Smooth muscle cell of the brain vasculature (primary cell): ENCODE data around the gene EPM2AIP1.
"Not testable (repeated sequence)": the region's sequence is repeated elsewhere in the genome, so short reads cannot be mapped to it uniquely, and the experiment has no call there.

Source experiments
- DNase-seq: peaks from one replicate; pipeline ENCODE4 v3.0.0-alpha.2; 2012; ENCODE audit warnings: low read depth, low spot score

The EPM2AIP1 gene

DNA sequence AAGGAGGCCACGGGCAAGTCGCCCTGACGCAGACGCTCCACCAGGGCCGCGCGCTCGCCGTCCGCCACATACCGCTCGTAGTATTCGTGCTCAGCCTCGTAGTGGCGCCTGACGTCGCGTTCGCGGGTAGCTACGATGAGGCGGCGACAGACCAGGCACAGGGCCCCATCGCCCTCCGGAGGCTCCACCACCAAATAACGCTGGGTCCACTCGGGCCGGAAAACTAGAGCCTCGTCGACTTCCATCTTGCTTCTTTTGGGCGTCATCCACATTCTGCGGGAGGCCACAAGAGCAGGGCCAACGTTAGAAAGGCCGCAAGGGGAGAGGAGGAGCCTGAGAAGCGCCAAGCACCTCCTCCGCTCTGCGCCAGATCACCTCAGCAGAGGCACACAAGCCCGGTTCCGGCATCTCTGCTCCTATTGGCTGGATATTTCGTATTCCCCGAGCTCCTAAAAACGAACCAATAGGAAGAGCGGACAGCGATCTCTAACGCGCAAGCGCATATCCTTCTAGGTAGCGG, at the start of gene EPM2AIP1:
TSS of gene EPM2AIP1 (minus strand) at position 326 of the 520 bp plus-strand sequence. CDS start at position 272, 54 bp downstream.
- no peak for DNase-seq

DNA sequence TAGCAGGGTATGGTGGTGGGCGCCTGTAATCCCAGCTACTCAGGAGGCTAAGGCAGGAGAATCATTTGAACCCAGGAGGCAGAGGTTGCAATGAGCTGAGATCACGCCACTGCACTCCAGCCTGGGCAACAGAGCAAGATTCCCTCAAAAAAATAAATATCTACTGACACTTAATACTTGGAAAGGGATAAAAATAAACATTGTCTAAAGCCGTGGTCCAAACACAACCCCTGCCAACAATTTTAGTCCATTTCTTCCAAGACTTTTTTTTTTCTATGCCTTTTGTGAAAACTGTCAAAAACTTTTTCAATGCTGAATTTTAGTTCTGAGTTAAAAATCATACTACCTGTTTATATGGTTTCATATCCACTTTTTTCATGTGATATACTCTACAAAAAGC, 49.8 kb upstream of the EPM2AIP1 start:
- not testable (repeated sequence) for DNase-seq

DNA sequence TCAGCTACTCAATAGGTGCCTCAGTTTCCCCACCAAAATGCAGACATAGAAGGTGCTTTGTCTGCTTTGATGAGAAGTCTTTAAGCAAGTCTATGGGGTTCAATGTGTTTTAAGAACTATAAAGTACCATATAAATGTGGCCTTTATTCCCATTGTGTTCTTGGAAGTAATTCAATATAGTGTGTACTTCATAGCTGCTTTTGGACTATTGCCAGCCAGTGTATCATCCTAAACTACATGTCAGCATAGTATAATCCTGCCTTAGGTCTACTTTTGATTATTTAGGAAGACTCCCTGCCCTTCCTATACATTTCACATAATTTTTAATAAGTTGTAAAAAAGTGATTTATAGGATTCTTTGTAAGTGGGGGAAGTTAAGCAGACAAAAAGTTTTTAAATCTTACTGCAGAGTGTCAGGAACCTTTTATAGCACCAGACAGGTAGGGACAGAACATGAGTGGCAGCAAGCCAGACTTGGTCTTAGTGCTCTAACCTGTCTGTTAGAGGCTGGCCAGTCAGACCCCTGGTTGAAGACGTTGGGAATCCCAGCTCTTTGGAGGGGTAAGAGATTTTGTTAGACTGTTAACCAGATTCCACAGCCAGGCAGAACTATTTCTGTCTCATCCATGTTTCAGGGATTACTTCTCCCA, 48.7 kb upstream of the EPM2AIP1 start:
- DNase-seq, result no peak

DNA sequence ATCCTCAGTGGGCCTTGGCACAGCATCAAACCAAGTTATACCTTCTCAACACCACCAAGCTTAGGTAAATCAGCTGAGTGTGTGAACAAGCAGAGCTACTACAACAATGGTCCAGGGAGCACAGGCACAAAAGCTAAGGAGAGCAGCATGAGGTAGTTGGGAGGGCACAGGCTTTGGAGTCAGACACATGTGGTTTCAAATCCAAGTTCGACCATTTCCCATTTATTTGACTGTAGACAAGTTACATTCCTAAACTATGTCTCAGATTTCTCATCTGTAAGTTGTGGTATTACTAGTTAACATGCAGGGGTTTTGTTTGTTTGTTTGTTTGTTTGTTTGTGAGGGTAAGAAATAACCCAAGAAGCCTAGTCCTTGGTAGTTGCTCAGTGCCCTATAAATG, 47.3 kb upstream of the EPM2AIP1 start:
- no peak for DNase-seq

DNA sequence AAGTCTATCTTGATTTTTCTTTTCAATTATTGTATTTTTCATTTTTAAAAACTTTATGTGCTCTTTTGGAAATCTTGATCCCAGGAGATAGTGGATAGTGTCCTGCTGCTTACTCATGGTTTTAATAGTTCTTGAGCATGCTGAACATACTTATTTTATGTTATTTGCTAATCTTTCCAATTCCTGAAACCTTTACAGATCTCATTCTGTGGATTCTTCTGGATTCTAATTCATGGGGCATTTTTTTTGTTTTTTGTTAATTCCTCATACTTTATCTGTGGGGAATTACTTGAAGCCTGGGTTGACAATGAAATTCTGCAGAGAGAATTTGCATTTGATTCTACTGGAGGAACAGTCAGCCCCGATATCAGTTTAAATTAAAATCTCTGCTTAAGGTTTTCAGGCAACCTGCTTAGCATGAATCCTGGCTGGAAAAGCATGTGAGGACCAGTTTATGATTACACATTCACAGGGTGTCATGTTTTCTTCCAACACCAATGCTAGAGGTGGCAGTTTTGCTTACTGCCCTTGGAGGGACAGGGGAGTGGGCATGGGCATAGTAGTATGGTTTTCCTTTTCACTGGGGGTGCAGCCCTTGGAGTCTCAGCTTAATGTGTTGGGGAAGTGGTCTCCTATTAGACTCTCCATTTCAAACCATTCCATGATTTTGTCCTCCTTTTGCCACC, 46.4 kb upstream of the EPM2AIP1 start:
- no peak for DNase-seq

DNA sequence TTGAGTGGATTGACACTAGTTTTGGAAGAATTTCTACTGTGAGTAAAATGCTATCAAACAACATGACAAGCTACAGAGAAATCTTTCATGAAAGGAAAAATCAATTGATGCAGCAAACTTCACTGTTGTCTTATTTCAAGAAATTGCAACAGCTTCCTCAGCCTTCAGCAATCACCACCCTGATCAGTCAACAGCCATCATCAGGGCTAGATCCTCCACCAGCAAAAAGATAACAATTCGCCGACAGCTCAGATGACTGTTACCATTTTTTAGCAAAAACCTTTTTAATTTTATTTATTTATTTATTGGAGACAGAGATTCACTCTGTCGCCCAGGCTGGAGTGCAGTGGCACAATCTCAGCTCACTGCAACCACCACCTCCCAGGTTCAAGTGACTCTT, 44.4 kb upstream of the EPM2AIP1 start:
- no peak for DNase-seq

DNA sequence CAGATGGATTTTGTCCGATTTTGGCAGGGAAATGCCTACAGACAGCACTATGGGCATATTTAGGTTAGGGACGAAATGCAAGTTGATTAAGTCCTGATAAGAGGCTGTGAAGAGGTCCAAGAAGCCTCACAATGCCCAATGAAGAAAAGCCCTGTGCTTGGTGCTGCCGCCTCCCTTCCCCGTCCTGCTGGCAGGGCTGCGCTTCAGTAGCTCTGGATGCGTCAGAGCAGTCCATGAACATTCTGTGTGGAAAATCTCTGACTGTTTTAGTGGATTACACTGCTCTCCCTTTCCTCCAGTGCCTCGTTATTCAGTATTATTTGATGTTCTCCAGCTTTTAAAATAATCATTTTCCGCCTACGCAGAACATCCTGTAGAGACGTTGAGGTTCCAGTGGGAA, 40.0 kb upstream of the EPM2AIP1 start:
- no peak for DNase-seq

DNA sequence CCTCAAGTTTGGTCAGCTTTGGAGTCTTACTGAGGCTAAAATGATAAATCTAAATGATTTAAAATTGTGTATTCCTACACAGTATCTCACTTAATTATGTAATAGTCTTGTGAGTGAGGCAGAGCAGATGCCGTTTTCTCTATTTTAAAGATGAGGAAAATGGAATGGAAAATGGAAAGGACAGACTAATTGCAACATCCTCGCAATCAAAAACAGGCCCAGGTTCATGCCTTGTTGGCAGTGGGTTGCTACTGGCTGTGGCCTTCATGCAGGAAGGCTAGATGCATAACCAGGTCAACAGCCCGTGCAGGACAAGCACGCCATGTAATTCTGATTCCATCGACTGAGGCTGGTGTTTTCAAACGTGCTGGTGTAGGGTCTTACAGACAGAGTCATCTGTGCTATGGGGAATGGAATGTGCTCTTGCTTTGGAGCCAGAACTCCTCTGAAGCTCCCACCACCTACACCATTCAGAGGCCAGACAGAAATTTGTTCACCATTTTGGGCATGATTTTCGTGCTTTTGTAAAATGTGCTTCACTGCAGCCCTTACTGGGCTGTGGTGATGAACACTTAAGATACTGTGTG, 38.3 kb upstream of the EPM2AIP1 start:
- no peak for DNase-seq

DNA sequence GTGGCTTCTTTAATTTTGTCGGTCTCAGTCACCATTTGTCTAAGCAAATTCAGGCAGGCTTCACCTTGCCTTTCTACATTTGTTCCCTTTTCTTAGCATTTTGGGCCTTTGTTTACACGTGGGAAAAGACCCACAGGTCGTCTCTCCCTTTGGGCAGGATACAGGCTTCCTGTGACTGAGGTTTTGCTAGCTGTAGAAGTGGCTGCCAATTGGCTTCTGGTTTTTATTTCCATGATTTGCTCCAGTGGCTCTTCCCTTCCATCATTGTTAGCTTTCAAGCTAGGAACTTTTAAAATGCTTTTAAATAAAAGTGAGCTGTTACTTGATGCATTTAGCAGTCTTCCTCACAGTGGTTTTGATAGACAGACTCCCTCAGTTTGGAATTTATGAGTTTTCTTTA, 37.7 kb upstream of the EPM2AIP1 start:
- DNase-seq, result no peak

DNA sequence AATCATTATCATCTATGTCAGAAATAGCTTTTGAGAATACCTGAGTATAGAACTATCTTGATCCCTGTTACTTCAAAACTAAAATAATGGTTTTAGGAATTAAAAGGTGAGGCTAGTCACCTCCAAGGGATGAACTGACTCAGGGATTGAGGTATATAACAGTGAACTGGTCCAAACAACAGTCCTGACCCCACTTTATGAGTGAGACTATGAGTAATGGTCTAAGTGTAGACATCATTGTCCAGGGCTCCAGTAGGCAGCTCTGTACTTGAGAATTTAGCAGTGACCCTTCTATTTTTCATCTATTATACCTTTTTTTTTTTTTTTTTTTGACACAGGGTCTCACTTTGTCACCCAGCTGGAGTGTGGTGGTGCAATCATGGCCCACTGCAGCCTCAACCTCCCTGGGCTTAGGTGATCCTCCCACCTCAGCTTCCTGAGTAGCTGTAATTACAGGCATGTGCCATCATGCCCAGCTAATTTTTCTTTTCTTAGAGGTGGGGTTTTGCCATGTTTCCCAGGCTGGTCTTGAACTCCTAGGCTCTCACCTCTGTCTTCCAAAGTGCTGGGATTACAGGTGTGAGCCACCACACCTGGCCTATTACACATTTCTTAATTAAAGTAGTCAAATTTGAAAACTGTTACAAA, 36.7 kb upstream of the EPM2AIP1 start:
- DNase-seq, result no peak

DNA sequence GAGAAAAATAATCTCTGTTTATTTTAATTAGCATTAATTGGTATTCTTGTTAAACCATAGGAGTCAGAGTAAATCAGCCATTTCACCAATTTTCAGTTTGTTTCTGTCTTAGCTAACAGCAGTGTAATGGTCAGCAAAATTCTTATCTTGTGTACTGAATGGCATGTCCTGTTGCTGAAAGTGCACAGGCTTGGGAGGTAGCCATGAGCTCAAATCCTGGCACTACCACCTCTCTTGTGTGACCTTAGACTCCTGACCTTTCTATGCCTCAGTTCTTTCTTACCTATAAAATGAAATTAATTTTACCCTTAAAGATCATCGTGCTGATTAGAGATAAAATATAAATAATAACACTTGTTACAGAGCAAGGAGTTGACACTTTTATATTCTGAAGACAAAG, 36.2 kb upstream of the EPM2AIP1 start:
- no peak for DNase-seq

DNA sequence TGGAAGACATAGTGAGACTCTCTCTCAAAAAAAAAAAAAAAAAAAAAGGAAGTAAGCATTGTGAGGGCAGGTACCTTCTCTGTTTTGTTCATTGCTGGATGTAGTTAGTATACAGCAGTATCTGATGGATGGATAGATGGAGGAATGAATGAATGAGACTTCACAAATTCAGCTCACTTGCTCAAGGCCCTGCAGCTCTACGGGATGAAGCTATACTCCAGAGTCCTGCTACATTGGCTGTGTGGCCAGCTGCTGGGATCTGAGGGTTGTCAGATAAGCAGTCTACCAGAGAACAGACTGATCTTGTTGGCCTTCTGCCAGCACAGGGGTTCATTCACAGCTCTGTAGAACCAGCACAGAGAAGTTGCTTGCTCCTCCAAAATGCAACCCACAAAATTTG, 35.4 kb upstream of the EPM2AIP1 start:
- DNase-seq, result no peak

DNA sequence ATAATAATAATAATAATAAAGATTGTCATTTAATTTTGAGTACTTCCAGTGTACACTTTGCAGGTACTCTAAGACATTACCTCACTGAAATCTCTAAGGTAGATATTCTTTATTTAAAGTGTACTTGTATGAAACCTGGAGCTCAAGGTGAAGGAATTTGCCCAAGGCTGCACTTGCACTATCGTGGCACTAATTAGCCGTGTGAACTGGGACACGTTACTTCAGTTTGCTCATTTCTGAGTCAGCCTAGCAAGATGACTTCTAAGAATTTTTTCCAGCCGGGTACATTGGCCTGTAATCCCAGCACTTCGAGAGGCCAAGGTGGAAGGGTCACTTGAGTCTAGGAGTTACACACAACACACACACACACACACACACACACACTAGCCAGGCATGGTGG, 33.9 kb upstream of the EPM2AIP1 start:
- DNase-seq, result no peak

DNA sequence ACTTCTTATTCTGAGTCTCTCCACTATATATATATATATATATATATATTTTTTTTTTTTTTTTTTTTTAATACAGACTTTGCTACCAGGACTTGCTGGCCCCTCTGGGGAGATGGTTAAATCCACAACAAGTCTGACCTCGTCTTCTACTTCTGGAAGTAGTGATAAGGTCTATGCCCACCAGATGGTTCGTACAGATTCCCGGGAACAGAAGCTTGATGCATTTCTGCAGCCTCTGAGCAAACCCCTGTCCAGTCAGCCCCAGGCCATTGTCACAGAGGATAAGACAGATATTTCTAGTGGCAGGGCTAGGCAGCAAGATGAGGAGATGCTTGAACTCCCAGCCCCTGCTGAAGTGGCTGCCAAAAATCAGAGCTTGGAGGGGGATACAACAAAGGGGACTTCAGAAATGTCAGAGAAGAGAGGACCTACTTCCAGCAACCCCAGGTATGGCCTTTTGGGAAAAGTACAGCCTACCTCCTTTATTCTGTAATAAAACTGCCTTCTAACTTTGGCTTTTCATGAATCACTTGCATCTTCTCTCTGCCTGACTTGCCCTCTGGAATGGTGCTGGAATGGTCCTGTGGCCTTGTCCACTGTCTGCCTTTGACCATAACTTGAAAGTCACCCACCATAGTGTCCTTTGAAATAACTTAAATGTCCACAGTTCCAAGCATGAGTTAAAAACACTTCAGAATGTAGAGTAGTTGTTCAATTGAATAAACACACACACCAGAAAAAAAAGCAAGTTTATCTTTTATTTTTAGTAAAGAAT, 32.8 kb upstream of the EPM2AIP1 start:
- no peak for DNase-seq

DNA sequence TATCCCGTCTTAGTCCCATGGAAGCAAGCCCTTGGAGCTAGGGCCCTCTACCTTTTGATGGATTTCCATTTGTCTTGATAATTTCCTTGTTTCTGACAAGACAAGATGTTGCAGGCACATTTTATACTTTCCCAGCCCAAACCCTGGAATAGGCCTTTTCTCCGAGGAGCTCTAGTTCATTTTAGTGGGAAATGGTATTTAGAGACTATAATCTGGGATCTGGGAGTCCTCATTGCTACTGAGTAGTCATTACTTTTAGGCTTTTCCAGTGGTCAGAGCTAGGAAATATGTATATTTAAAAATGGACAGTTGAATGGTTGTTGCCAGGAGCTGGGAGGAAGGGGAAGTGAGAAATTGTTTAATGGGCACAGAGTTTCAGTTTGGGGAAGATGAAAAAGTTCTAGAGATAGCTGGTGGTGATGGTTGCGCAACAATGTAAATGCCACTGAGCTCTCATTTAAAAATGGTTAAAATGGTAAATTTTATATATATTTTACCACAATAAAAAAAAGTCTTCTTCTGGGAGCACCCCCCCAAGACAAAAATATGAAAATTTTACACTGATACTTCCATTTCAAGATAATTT, 32.0 kb upstream of the EPM2AIP1 start:
- DNase-seq, result no peak

DNA sequence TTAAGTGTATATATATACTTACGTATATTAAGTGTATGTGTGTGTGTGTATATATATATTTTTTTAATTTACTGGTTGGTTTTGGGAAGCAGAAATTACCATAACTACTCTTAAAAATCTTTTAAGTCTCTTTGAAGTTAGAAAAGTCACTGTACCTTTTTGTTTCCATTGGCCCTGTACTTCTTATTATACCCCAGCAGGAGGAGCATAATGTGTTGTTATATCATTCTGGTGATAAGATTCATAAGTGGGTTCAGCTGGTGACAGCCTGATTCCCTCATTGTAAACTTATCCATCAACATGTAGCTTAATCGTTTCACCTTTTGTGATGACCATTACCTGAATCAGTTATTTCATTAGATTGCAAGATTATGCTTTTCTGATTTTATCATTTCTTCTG, 31.2 kb upstream of the EPM2AIP1 start:
- DNase-seq, result no peak

DNA sequence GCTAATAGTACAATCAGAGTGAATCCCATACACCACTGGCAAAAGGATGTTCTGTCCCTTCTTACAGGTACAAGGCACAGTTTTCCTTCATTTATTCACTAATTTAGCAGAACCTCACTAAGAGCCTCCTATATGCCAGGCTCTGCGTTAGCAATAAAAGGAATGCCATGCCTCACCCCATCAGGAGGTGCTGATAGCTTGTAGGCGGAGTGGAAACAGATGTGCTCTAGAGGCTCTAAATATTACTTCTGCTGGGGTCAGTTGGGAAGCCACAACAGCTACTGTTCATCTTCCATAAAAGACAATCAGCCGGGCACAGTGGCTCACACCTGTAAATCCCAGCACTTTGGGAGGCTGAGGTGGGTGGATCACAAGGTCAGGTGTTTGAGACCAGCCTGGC, 24.8 kb upstream of the EPM2AIP1 start:
- DNase-seq, result no peak

DNA sequence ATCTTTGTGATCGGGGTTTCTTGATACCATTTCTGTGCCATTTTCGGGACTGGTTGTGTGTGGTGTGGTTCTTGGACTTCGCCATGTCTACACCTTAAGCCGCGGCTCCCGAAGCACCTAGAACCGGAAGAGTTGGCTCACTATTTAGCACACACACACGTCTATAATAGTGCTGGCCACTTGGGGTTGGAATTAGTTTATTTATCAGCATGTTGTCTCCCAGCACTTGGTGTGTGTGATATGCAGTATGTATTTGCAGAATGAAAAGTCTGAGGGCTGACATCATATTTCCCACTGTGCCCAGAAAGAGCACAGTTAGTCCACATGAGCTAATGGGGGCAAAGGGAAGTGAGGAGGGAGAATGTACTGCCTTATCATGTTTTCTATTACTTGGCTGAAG, 24.0 kb upstream of the EPM2AIP1 start:
- DNase-seq, result no peak

DNA sequence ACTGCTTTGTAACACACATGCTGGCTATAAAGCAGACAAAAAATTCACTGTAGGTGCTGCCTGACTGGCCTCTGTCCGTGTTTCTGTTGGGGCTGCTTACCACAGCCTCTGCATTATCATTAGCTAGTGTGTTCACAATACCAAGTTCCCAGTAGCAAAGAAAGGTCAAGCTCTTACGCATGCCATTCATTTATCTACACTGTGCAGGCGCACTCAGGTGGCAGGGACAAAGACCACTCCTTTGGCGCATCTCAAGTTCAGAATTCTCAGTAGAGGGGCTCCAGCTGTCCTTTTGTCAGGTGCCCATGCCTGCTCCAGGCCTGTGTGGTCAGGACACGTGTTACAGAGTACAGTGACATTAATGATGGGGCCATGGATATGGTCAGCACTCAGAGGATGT, 22.7 kb upstream of the EPM2AIP1 start:
- no peak for DNase-seq

DNA sequence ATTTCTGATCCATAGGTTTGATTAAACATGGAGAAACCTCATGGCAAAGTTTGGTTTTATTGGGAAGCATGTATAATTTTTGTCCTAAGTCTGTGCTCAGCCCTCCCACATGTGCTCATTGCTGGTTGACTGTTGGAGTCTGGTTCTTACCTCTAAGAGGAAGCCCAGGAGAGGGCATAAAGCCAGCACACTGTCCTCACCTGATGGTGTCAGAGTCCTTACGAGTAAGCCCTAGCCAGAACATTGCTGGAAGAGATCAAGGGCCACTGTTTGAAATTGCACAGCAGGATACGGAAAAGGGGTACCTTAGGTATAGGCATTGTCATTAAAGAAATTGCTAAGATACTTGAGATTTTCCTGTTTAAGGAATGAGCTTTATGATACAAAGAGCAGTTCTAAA, 21.7 kb upstream of the EPM2AIP1 start:
- DNase-seq, result no peak
